ENCODE measurements around the gene NDRG2.

DNA sequence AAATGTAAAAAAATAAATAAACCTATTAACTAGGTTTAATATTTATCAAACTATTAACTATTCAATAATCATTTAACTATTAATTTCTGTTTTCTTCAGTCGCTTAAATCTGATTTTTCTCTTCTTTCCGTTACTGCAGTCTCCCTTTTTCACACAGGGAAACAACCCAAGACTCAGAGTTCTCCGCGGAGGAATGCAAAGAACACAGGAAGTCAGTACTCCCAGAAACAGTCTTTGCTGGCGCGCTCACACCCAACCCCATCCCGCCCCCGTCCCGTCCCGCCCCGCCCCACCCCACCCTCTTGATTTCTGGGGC is 35.4 kb downstream of the NDRG2 start:
- TF ChIP-seq YY1 (IDR thresholded peaks at IDR 0.05; ENCODE audit: insufficient read depth, insufficient read length), result no peak
- TF ChIP-seq ZNF274 (IDR thresholded peaks at IDR 0.05; ENCODE audit: low read depth, low read length), result no peak
- no peak for TF ChIP-seq SUZ12 (IDR thresholded peaks at IDR 0.05; ENCODE audit: extremely low read depth, insufficient read depth, insufficient read length)

Measured in NT2/D1 (cell line).